Vagina (tissue), 2 donors: ENCODE data around the gene MAP1B.

Source experiments
- CTCF ChIP-seq, 3 experiments: fragments of 450-650 bp in 2 of 3; fragments of 200-600 bp in 1 of 3; sonication (generic) in 1 of 3; IDR thresholded peaks; one replicate each; pipeline ENCODE4 v1.5.1; 2017 to 2019; ENCODE audit warnings: antibody characterized with exemption in 3 of 3, mild to moderate bottlenecking in 2 of 3, moderate library complexity in 2 of 3
- POLR2A ChIP-seq, 2 donors: fragments of 450-650 bp; IDR thresholded peaks; one replicate each; pipeline ENCODE4 v1.6.1; 2017; ENCODE audit warnings: antibody characterized with exemption in 2 of 2, mild to moderate bottlenecking in 2 of 2, moderate library complexity in 2 of 2
- POLR2AphosphoS5 ChIP-seq, 2 donors: sonication (generic); formaldehyde crosslinking; IDR thresholded peaks; one replicate each; pipeline ENCODE4 v1.9.0; 2017; ENCODE audit warnings: antibody characterized with exemption in 2 of 2, mild to moderate bottlenecking in 2 of 2, low read depth in 1 of 2; ENCODE audit not compliant: insufficient read depth in 1 of 2

GRCh38 chr5:72206994-72207393 is 99.7 kb downstream of the MAP1B start:
- no peak for TF ChIP-seq POLR2AphosphoS5 (IDR thresholded peaks at IDR 0.05; ENCODE audit: insufficient read depth in 1 of 2, low read depth in 1 of 2)
- no peak for TF ChIP-seq CTCF (IDR thresholded peaks at IDR 0.05)
- no peak for TF ChIP-seq POLR2A (IDR thresholded peaks at IDR 0.05)
